Stimulated activated CD8-positive, alpha-beta memory T cell treated with anti-CD3 and anti-CD28 coated beads, Interleukin-4, amount 100 ng/mL, for 48 hours (primary cell): Measurements from ENCODE around the gene TRIM38.
"Not testable (repeated sequence)": the region's sequence is repeated elsewhere in the genome, so short reads cannot be mapped to it uniquely, and the experiment has no call there.

ENCODE experiments used
- DNase-seq: peaks from one replicate; pipeline ENCODE4 v3.0.0-alpha.2; 2020

Gene TRIM38

GRCh38 chr6:25962149-25963127, at the start of gene TRIM38:
Gene TRIM38, plus strand, starts transcription at chr6:25962802. Its CDS starts 3,721 bp downstream, at chr6:25966523.
- peak; percentile 75 for DNase-seq

GRCh38 chr6:25913741-25914140, 48.9 kb upstream of the TRIM38 start:
- DNase-seq, result no peak

GRCh38 chr6:25916330-25916729, 46.3 kb upstream of the TRIM38 start:
- no peak for DNase-seq

- DNase-seq, result no peak
These were observed 45.7 kb upstream of the TRIM38 start for GRCh38 chr6:25916789-25917490.

GRCh38 chr6:25918083-25918683, 44.4 kb upstream of the TRIM38 start:
- DNase-seq, result peak; percentile 46

GRCh38 chr6:25919657-25920056, 42.9 kb upstream of the TRIM38 start:
- no peak for DNase-seq

GRCh38 chr6:25921525-25922203, 40.9 kb upstream of the TRIM38 start:
- DNase-seq, result no peak

GRCh38 chr6:25922301-25922700, 40.3 kb upstream of the TRIM38 start:
- DNase-seq, result no peak

GRCh38 chr6:25925876-25926275, 36.7 kb upstream of the TRIM38 start:
- DNase-seq, result no peak

GRCh38 chr6:25927178-25927577, 35.4 kb upstream of the TRIM38 start:
- no peak for DNase-seq

GRCh38 chr6:25927756-25928216, 34.8 kb upstream of the TRIM38 start:
- no peak for DNase-seq

GRCh38 chr6:25928562-25929324, 33.9 kb upstream of the TRIM38 start:
- DNase-seq, result no peak

- DNase-seq, result not testable (repeated sequence)
These were observed 32.8 kb upstream of the TRIM38 start for GRCh38 chr6:25929785-25930184.

GRCh38 chr6:25930532-25931410, 31.8 kb upstream of the TRIM38 start, which contains the start of gene SLC17A2:
Gene SLC17A2, minus strand, starts transcription at chr6:25930691. Its CDS starts 4,895 bp downstream, at chr6:25925796.
- no peak for DNase-seq

- no peak for DNase-seq
These were observed 31.2 kb upstream of the TRIM38 start for GRCh38 chr6:25931411-25931709.

GRCh38 chr6:25934156-25934555, 28.4 kb upstream of the TRIM38 start:
- no peak for DNase-seq

GRCh38 chr6:25934735-25935313, 27.8 kb upstream of the TRIM38 start:
- no peak for DNase-seq

GRCh38 chr6:25935953-25936352, 26.6 kb upstream of the TRIM38 start:
- no peak for DNase-seq

- DNase-seq, result no peak
These were observed 23.0 kb upstream of the TRIM38 start for GRCh38 chr6:25939593-25939992.

- DNase-seq, result no peak
These were observed 19.9 kb upstream of the TRIM38 start for GRCh38 chr6:25942561-25943147.
